Neural cell (in vitro differentiated cells): ENCODE data around the gene LCN10. TPM values are rescaled to one million over a fixed set of nuclear protein-coding genes. Genes with fewer than 3 reads are reported as not detected.

Experiments
- H2AFZ ChIP-seq: fragments of 200-600, 300-800 bp; sonication (generic), shearing (Covaris generic); 2 replicates; pipeline ENCODE4 v1.6.0; 2014; ENCODE audit warnings: low read depth, mild to moderate bottlenecking, antibody characterized with exemption, low read length, moderate library complexity
- H3F3A ChIP-seq: fragments of 200-600 bp; shearing (Covaris generic); 2 replicates; pipeline ENCODE4 v1.6.1; 2016; ENCODE audit warnings: mild to moderate bottlenecking, moderate library complexity, mixed read lengths, antibody characterized with exemption, low read length; ENCODE audit not compliant: insufficient read depth, poor library complexity, severe bottlenecking
- H3K27ac ChIP-seq: fragments of 200-600, 300-800 bp; sonication (generic), shearing (Covaris generic); 2 replicates; pipeline ENCODE4 v1.5.1; 2014; ENCODE audit warnings: mild to moderate bottlenecking, low read length, moderate library complexity
- H3K27me3 ChIP-seq: fragments of 300-800, 200-600 bp; sonication (generic), shearing (Covaris generic); 2 replicates; pipeline ENCODE4 v1.6.0; 2014; ENCODE audit warnings: mild to moderate bottlenecking, low read depth, low read length, moderate library complexity; ENCODE audit not compliant: insufficient read depth
- H3K36me3 ChIP-seq: fragments of 300-800, 200-600 bp; sonication (generic), shearing (Covaris generic); 2 replicates; pipeline ENCODE4 v1.5.1; 2014; ENCODE audit warnings: mild to moderate bottlenecking, antibody characterized with exemption, low read length, moderate library complexity; ENCODE audit not compliant: insufficient read depth
- H3K4me2 ChIP-seq: fragments of 300-800, 200-600 bp; sonication (generic), shearing (Covaris generic); 2 replicates; pipeline ENCODE4 v1.6.0; 2014; ENCODE audit warnings: mild to moderate bottlenecking, low read length
- H3K4me3 ChIP-seq: fragments of 300-800, 200-600 bp; sonication (generic), shearing (Covaris generic); 2 replicates; pipeline ENCODE4 v1.5.1; 2014; ENCODE audit warnings: mild to moderate bottlenecking, low read length, moderate library complexity
- H3K79me2 ChIP-seq: fragments of 200-600 bp; shearing (Covaris generic); replicated peaks from 2 replicates; pipeline ENCODE4 v1.6.0; 2014; ENCODE audit warnings: mild to moderate bottlenecking, low read length, moderate library complexity; ENCODE audit not compliant: insufficient read depth
- H3K9ac ChIP-seq: fragments of 300-800, 200-600 bp; sonication (generic), shearing (Covaris generic); 2 replicates; pipeline ENCODE4 v1.6.1; 2016; ENCODE audit warnings: mild to moderate bottlenecking, low read length, mixed read lengths
- H3K9me2 ChIP-seq: fragments of 200-600 bp; shearing (Covaris generic); 2 replicates; pipeline ENCODE4 v1.6.1; 2016; ENCODE audit warnings: mild to moderate bottlenecking, low read length, mixed read lengths; ENCODE audit not compliant: insufficient read depth
- H3K9me3 ChIP-seq: fragments of 200-600, 300-800 bp; sonication (generic), shearing (Covaris generic); 2 replicates; pipeline ENCODE4 v1.6.1; 2016; ENCODE audit warnings: mild to moderate bottlenecking, mixed run types, low read length, moderate library complexity, mixed read lengths
- H4K20me1 ChIP-seq: fragments of 200-600 bp; shearing (Covaris generic); 2 replicates; pipeline ENCODE4 v1.6.1; 2016; ENCODE audit warnings: mild to moderate bottlenecking, mixed run types; ENCODE audit not compliant: insufficient read depth
- EP300 ChIP-seq: fragments of 450-650 bp; conservative IDR thresholded peaks from 2 replicates; pipeline ENCODE4 v1.6.1; 2014; ENCODE audit warnings: antibody characterized with exemption, mild to moderate bottlenecking, moderate library complexity; ENCODE audit not compliant: poor library complexity, severe bottlenecking
- EZH2 ChIP-seq: fragments of 200-600, 300-800 bp; shearing (Covaris generic), sonication (generic); IDR thresholded peaks from 2 replicates; pipeline ENCODE4 v1.6.1; 2014; ENCODE audit warnings: antibody characterized with exemption, low read length, borderline replicate concordance, mild to moderate bottlenecking; ENCODE audit not compliant: insufficient read depth, poor library complexity, severe bottlenecking
- MXI1 ChIP-seq: fragments of 450-650 bp; conservative IDR thresholded peaks from 2 replicates; pipeline ENCODE4 v1.6.1; 2014; ENCODE audit warnings: antibody characterized with exemption, mild to moderate bottlenecking; ENCODE audit not compliant: poor library complexity, severe bottlenecking
- POLR2AphosphoS5 ChIP-seq: IDR thresholded peaks from 2 replicates; pipeline ENCODE4 v1.6.1; 2012
- RAD21 ChIP-seq: fragments of 450-650 bp; conservative IDR thresholded peaks from 2 replicates; pipeline ENCODE4 v1.6.1; 2014; ENCODE audit warnings: antibody characterized with exemption, mild to moderate bottlenecking, moderate library complexity
- REST ChIP-seq: IDR thresholded peaks from 2 replicates; pipeline ENCODE4 v1.6.1; 2012; ENCODE audit warnings: borderline replicate concordance
- SMC3 ChIP-seq: fragments of 450-650 bp; conservative IDR thresholded peaks from 2 replicates; pipeline ENCODE4 v1.6.1; 2014; ENCODE audit warnings: antibody characterized with exemption, mild to moderate bottlenecking, moderate library complexity; ENCODE audit not compliant: poor library complexity
- TAF1 ChIP-seq: IDR thresholded peaks from 2 replicates; pipeline ENCODE4 v1.6.1; 2012; ENCODE audit warnings: low read depth
- polyA plus RNA-seq: library from polyadenylated mRNA; depleted of rRNA; stranded (reverse); fragments of >200 nt; gene quantifications from 2 replicates; pipeline ENCODE4 v1.2.3, GENCODE V29; 2014
- TF ChIP-seq, protein P1 (sequence below): fragments of 450-650 bp; IDR thresholded peaks from 2 replicates; pipeline ENCODE4 v1.5.1; 2014; ENCODE audit warnings: antibody characterized with exemption, mild to moderate bottlenecking, moderate library complexity; ENCODE audit not compliant: poor library complexity, severe bottlenecking

Gene LCN10
- polyA plus RNA-seq, 1 donor from 2014 or later, result not detected

DNA sequence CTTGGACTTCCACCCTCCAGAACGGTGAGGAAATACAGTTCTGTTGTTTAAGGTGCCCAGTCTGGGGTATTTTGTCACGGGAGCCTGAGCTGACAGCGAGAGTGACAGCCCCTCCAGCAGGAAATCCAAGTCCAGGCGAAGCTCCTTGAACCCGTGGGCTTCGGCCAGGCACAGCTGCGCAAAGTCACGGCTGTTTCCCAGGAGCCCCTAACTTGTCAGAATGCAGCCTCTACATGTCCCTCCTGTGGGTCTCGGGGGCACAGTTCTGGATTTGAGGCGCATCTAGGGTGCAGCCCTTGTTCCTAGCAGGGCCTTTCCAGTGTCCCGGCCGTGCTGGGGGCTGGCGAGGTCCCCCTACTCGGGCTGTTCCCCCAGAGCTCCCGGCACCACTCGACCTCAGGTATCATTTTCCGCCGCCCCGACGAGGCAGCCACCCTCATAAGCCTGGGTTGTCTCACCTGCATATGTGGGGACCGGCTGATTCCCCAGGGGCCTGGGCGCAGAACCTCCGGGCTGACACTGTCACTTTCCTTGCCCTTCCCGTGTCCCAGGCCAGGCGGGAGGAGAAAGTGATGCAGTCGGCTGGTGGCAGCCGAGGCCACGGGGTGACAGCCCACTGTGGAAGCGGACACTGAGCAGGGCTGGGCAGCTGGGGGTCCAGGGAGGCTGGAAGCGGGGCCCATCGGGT lies 10.8 kb upstream of the LCN10 start:
- H4K20me1 ChIP-seq, result no peaks in the 10 kb centered on the region
- no peak overlapping the region for H3K27ac ChIP-seq
- H3K9me3 ChIP-seq, result no peaks in the 10 kb centered on the region
- no peaks in the 10 kb centered on the region for H3K9me2 ChIP-seq
- no peak overlapping the region for H2AFZ ChIP-seq
- H3K4me2 ChIP-seq, result no peak overlapping the region
- no peaks in the 10 kb centered on the region for H3K79me2 ChIP-seq
- H3K9ac ChIP-seq, result no peak overlapping the region
- H3K36me3 ChIP-seq, result no peaks in the 10 kb centered on the region
- TF ChIP-seq RAD21 (no peak), TAF1 (no peak), REST (no peak), EZH2 (no peak), POLR2AphosphoS5 (no peak), MXI1 (no peak), EP300 (no peak), SMC3 (no peak)
- TF ChIP-seq, protein P1, sequence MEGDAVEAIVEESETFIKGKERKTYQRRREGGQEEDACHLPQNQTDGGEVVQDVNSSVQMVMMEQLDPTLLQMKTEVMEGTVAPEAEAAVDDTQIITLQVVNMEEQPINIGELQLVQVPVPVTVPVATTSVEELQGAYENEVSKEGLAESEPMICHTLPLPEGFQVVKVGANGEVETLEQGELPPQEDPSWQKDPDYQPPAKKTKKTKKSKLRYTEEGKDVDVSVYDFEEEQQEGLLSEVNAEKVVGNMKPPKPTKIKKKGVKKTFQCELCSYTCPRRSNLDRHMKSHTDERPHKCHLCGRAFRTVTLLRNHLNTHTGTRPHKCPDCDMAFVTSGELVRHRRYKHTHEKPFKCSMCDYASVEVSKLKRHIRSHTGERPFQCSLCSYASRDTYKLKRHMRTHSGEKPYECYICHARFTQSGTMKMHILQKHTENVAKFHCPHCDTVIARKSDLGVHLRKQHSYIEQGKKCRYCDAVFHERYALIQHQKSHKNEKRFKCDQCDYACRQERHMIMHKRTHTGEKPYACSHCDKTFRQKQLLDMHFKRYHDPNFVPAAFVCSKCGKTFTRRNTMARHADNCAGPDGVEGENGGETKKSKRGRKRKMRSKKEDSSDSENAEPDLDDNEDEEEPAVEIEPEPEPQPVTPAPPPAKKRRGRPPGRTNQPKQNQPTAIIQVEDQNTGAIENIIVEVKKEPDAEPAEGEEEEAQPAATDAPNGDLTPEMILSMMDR, result no peak
- no peaks in the 10 kb centered on the region for H3F3A ChIP-seq
- H3K27me3 ChIP-seq, result no peaks in the 10 kb centered on the region
- H3K4me3 ChIP-seq, result no peak overlapping the region

DNA sequence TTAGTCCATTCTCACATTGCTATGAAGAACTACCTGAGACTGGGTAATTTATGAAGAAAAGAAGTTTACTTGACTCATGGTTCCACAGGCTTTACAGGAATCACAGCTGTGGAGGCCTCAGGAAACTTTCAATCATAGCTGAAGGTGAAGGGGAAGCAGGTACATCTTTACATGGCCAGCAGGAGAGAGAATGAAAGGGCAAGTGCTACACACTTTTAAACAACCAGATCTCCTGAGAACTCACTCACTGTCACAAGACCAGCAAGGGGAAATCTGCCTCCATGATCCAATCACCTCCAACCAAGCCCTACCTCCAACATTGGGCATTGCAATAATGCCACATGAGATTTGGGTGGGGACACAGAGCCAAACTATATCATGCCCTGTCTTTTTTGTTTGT lies 9.1 kb upstream of the LCN10 start:
- TF ChIP-seq RAD21 (no peak), EZH2 (no peak), EP300 (no peak), TAF1 (no peak), REST (no peak), SMC3 (no peak), POLR2AphosphoS5 (no peak), MXI1 (no peak)
- TF ChIP-seq, protein P1, result no peak
- no peaks in the 10 kb centered on the region for H3K27me3 ChIP-seq

More for the DNA sequence above, 9.1 kb upstream of the LCN10 start:
- Histone ChIP-seq H3K9me3 (no peaks in the 10 kb centered on the region), H4K20me1 (no peaks in the 10 kb centered on the region), H3F3A (no peaks in the 10 kb centered on the region), H3K4me2 (no peak overlapping the region), H3K4me3 (no peak overlapping the region), H3K36me3 (no peaks in the 10 kb centered on the region), H3K79me2 (no peaks in the 10 kb centered on the region), H2AFZ (no peak overlapping the region), H3K27ac (no peak overlapping the region), H3K9ac (no peak overlapping the region), H3K9me2 (no peaks in the 10 kb centered on the region)
